ENCODE data around the gene TSPO2.

TSPO2 gene

DNA sequence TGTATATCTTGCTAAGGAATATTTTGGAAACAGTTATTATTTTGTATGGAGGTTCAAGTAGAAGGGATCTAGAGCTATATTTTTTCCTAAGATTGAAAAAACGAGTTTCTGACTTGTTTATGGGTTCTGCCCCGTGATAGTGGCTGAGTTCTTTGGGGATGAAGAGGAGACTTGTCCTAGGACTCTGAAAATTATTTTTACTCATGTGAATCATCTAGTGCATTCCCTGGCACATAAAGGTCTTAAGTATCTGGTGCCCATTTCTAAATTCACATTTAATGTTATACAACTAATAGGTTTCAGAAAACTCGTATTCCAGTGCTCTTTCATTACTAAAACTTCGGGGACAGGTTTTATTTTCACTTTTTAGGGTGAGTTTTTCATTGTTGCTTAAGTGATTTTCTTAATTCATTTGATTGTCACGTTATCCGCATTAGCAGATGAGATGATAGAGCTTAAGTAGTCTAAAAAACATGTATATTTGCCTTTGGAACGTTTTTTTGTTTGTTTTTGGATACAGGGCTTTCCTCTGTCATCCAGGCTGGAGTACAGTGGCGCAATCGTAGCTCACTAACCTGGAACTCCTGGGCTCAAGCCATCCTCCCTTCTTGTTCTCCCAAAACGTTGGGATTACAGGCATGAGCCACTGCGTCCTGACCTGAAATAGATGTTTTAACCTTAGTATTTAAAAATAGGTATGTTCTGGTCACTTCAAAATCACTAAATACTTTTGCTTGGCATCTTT lies 32.6 kb downstream of the TSPO2 start (continued):
- TF ChIP-seq RARB (CRISPR knock-in tag; IDR thresholded peaks at IDR 0.05) (no peak), GLIS3 (CRISPR knock-in tag; IDR thresholded peaks at IDR 0.05) (no peak)

GRCh38 chr6:41075651-41076626 lies 33.7 kb downstream of the TSPO2 start:
- TF ChIP-seq RARB (CRISPR knock-in tag; IDR thresholded peaks at IDR 0.05) (no peak), ZFP3 (CRISPR knock-in tag; IDR thresholded peaks at IDR 0.05) (no peak), ESRRG (CRISPR knock-in tag; IDR thresholded peaks at IDR 0.05) (no peak), TSHZ2 (CRISPR knock-in tag; IDR thresholded peaks at IDR 0.05) (no peak), ZC3H10 (CRISPR knock-in tag; IDR thresholded peaks at IDR 0.05) (no peak), ZNF8 (CRISPR knock-in tag; IDR thresholded peaks at IDR 0.05) (no peak), BACH2 (CRISPR knock-in tag; IDR thresholded peaks at IDR 0.05; ENCODE audit: borderline replicate concordance) (no peak), PATZ1 (CRISPR knock-in tag; IDR thresholded peaks at IDR 0.05; ENCODE audit: borderline replicate concordance) (no peak), ZFP30 (CRISPR knock-in tag; IDR thresholded peaks at IDR 0.05) (no peak), ARNTL (CRISPR knock-in tag; IDR thresholded peaks at IDR 0.05; ENCODE audit: borderline replicate concordance, low read depth) (no peak)
- TF ChIP-seq, protein P1, sequence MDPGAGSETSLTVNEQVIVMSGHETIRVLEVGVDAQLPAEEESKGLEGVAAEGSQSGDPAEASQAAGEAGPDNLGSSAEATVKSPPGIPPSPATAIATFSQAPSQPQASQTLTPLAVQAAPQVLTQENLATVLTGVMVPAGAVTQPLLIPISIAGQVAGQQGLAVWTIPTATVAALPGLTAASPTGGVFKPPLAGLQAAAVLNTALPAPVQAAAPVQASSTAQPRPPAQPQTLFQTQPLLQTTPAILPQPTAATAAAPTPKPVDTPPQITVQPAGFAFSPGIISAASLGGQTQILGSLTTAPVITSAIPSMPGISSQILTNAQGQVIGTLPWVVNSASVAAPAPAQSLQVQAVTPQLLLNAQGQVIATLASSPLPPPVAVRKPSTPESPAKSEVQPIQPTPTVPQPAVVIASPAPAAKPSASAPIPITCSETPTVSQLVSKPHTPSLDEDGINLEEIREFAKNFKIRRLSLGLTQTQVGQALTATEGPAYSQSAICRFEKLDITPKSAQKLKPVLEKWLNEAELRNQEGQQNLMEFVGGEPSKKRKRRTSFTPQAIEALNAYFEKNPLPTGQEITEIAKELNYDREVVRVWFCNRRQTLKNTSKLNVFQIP (CRISPR knock-in tag; IDR thresholded peaks at IDR 0.05; ENCODE audit: borderline replicate concordance, low read depth), result no peak
- ATAC-seq, result no peak

GRCh38 chr6:41077536-41077935 lies 35.3 kb downstream of the TSPO2 start:
- TF ChIP-seq CSDC2 (CRISPR knock-in tag; IDR thresholded peaks at IDR 0.05) (no peak), ZNF70 (CRISPR knock-in tag; IDR thresholded peaks at IDR 0.05) (no peak), SNAI2 (CRISPR knock-in tag; IDR thresholded peaks at IDR 0.05) (no peak), PPARA (CRISPR knock-in tag; IDR thresholded peaks at IDR 0.05; ENCODE audit: borderline replicate concordance) (no peak), ZNF565 (CRISPR knock-in tag; conservative IDR thresholded peaks at IDR 0.05; ENCODE audit: low read depth) (no peak), PATZ1 (CRISPR knock-in tag; IDR thresholded peaks at IDR 0.05; ENCODE audit: borderline replicate concordance) (no peak), CSRNP3 (CRISPR knock-in tag; IDR thresholded peaks at IDR 0.05) (no peak)
- ATAC-seq, result no peak
